HCT116 (cell line): ENCODE results near the gene ST7. TPM values are rescaled to one million over a fixed set of nuclear protein-coding genes. Genes with fewer than 3 reads are reported as not detected.

ENCODE experiments used
- ATAC-seq: fragments of 200-7000 bp; cut with Tn5 transposase; 2 replicates; pipeline ENCODE4 v1.9.1; 2020; ENCODE audit warnings: mild to moderate bottlenecking, moderate library complexity
- BruUV-seq: library from RNA; stranded (reverse); fragments of 400-500 nt; replicated peaks from 2 replicates; lab custom pipeline; 2021; lab: Mats Ljungman, UMichigan
- CTCF ChIA-PET: fragments of 300-600 bp; sonication (Branson Sonifier 250); formaldehyde crosslinking; loops from one replicate; lab custom pipeline; 2021; ENCODE audit warnings: antibody characterized with exemption; lab: Charles Lee
- POLR2A ChIA-PET: fragments of 300-600, 350-600 bp; sonication (Branson Sonifier 250); formaldehyde crosslinking; loops from one replicate; lab custom pipeline; 2021; ENCODE audit warnings: antibody characterized with exemption; lab: Charles Lee
- RAD21 ChIA-PET, 2 experiments: fragments of 300-600 bp; sonication (Branson Sonifier 250); formaldehyde crosslinking; loops; one replicate each; lab custom pipeline; 2023; ENCODE audit warnings: low total read pairs in 2 of 2; ENCODE audit not compliant: uncharacterized antibody in 2 of 2, unreplicated experiment in 2 of 2, low non-redundant PET in 1 of 2; lab: Charles Lee
- DNase-seq: peaks from one replicate; pipeline ENCODE4 v3.0.0-alpha.2; 2010; ENCODE audit warnings: low read depth, low spot score
- H2AFZ ChIP-seq: fragments of 200-600 bp; shearing (Covaris generic), sonication (generic); 2 replicates; pipeline ENCODE4 v1.6.1; 2017; ENCODE audit warnings: low read depth, mixed run types, mixed read lengths, antibody characterized with exemption, low read length; ENCODE audit not compliant: poor library complexity, severe bottlenecking
- H3K27ac ChIP-seq: 2 replicates; pipeline ENCODE4 v1.5.1; 2012; ENCODE audit warnings: low read depth, low read length
- H3K27me3 ChIP-seq: fragments of 200-600 bp; sonication (generic); 2 replicates; pipeline ENCODE4 v1.6.1; 2016; ENCODE audit warnings: mixed run types, low read length, mixed read lengths; ENCODE audit not compliant: insufficient read depth
- H3K36me3 ChIP-seq, 2 experiments: fragments of 200-500 bp in 1 of 2; fragments of 200-600 bp in 1 of 2; sonication (Bioruptor generic) in 1 of 2; sonication (generic) in 1 of 2; 2 replicates each; pipeline versions ENCODE4 v1.5.1 to v1.6.1; 2014 to 2016; ENCODE audit warnings: low read length in 2 of 2, inconsistent platforms in 1 of 2, mixed read lengths in 1 of 2, mixed run types in 1 of 2; ENCODE audit not compliant: insufficient read depth in 2 of 2, control insufficient read depth in 1 of 2
- H3K4me1 ChIP-seq, 2 experiments: fragments of 200-600 bp in 1 of 2; sonication (generic) in 1 of 2; 2 replicates each; pipeline versions ENCODE4 v1.5.1 to v1.6.1; 2012 to 2017; ENCODE audit warnings: low read length in 2 of 2, inconsistent platforms in 1 of 2, mild to moderate bottlenecking in 1 of 2, mixed read lengths in 1 of 2, mixed run types in 1 of 2, moderate library complexity in 1 of 2; ENCODE audit not compliant: insufficient read depth in 2 of 2, control insufficient read depth in 1 of 2
- H3K4me2 ChIP-seq: fragments of 200-600 bp; sonication (generic); 2 replicates; pipeline ENCODE4 v1.6.1; 2017; ENCODE audit warnings: mixed run types, low read length, mixed read lengths
- H3K4me3 ChIP-seq, 2 experiments: fragments of 200-600 bp in 1 of 2; sonication (generic) in 1 of 2; replicated peaks in 1 of 2; 2 replicates each; pipeline ENCODE4 v1.5.1; 2011 to 2016; ENCODE audit warnings: low read length in 2 of 2, control low read depth in 1 of 2, low read depth in 1 of 2, mild to moderate bottlenecking in 1 of 2, mixed read lengths in 1 of 2, mixed run types in 1 of 2
- H3K79me2 ChIP-seq: fragments of 200-600 bp; sonication (generic); 2 replicates; pipeline ENCODE4 v1.6.1; 2017; ENCODE audit warnings: mild to moderate bottlenecking, mixed run types, low read length, moderate library complexity, mixed read lengths; ENCODE audit not compliant: insufficient read depth
- H3K9ac ChIP-seq: fragments of 200-600 bp; sonication (generic); 2 replicates; pipeline ENCODE4 v1.6.1; 2016; ENCODE audit warnings: low read length, mixed read lengths
- H3K9me2 ChIP-seq: fragments of 200-600 bp; sonication (generic), shearing (Covaris generic); 2 replicates; pipeline ENCODE4 v1.6.1; 2017; ENCODE audit warnings: mixed run types, mild to moderate bottlenecking, moderate library complexity; ENCODE audit not compliant: insufficient read depth
- H3K9me3 ChIP-seq, 2 experiments: fragments of 200-500 bp in 1 of 2; fragments of 200-600 bp in 1 of 2; sonication (Bioruptor generic) in 1 of 2; sonication (generic) in 1 of 2; 2 replicates each; pipeline ENCODE4 v1.6.1; 2014 to 2017; ENCODE audit warnings: low read length in 2 of 2, mixed read lengths in 2 of 2, inconsistent platforms in 1 of 2, low read depth in 1 of 2, mild to moderate bottlenecking in 1 of 2, mixed run types in 1 of 2, moderate library complexity in 1 of 2; ENCODE audit not compliant: control insufficient read depth in 1 of 2, insufficient read depth in 1 of 2
- H4K20me1 ChIP-seq: fragments of 200-600 bp; sonication (generic), shearing (Covaris generic); 2 replicates; pipeline ENCODE4 v1.6.1; 2017; ENCODE audit warnings: mixed run types, mild to moderate bottlenecking, moderate library complexity; ENCODE audit not compliant: insufficient read depth
- CBX3 ChIP-seq: IDR thresholded peaks from 2 replicates; pipeline ENCODE4 v1.6.1; 2012; ENCODE audit warnings: low read depth
- EZH2 ChIP-seq: fragments of 200-600 bp; sonication (generic); IDR thresholded peaks from 2 replicates; pipeline ENCODE4 v1.6.1; 2017; ENCODE audit warnings: antibody characterized with exemption, mixed run types
- FOSL1 ChIP-seq: IDR thresholded peaks from 2 replicates; pipeline ENCODE4 v1.6.1; 2012; ENCODE audit warnings: low read depth
- POLR2AphosphoS5 ChIP-seq: IDR thresholded peaks from 2 replicates; pipeline ENCODE4 v1.6.1; 2011; ENCODE audit warnings: mild to moderate bottlenecking, low read depth, low read length, moderate library complexity
- RAD21 ChIP-seq: IDR thresholded peaks from 2 replicates; pipeline ENCODE4 v1.6.1; 2012; ENCODE audit warnings: low read depth, mild to moderate bottlenecking
- SIN3A ChIP-seq: IDR thresholded peaks from 2 replicates; pipeline ENCODE4 v1.6.1; 2012; ENCODE audit warnings: low read depth
- SP1 ChIP-seq: IDR thresholded peaks from 2 replicates; pipeline ENCODE4 v1.6.1; 2012; ENCODE audit warnings: low read depth
- TCF7L2 ChIP-seq: IDR thresholded peaks from 2 replicates; pipeline ENCODE4 v1.7.0; 2011; ENCODE audit warnings: borderline replicate concordance, inconsistent platforms; ENCODE audit not compliant: insufficient read depth, insufficient read length; ENCODE audit errors: extremely low read depth
- ZFX ChIP-seq: fragments of 450-650 bp; IDR thresholded peaks from 2 replicates; pipeline ENCODE4 v1.6.1; 2017
- intact Hi-C: fragments of 100-400 bp; cut with micrococcal nuclease; formaldehyde crosslinking; loops from 2 replicates; pipeline ENCODE4 v1.10.0; 2022
- total RNA-seq: library from RNA; stranded (reverse); gene quantifications from one replicate; pipeline ENCODE4 v1.2.1, GENCODE V29; 2021; ENCODE audit not compliant: unreplicated experiment
- TF ChIP-seq, protein P1 (sequence below): IDR thresholded peaks from 2 replicates; pipeline ENCODE4 v1.6.1; 2012; ENCODE audit warnings: low read depth
- TF ChIP-seq, protein P2 (sequence below): IDR thresholded peaks from 2 replicates; pipeline ENCODE4 v1.6.1; 2012
- TF ChIP-seq, protein P3 (sequence below): IDR thresholded peaks from 2 replicates; pipeline ENCODE4 v1.6.1; 2011; ENCODE audit warnings: mild to moderate bottlenecking, low read length, moderate library complexity; ENCODE audit not compliant: insufficient replicate concordance; ENCODE audit errors: extremely low read depth
- TF ChIP-seq, protein P4 (sequence below): IDR thresholded peaks from 2 replicates; pipeline ENCODE4 v1.6.1; 2012

Gene ST7
- total RNA-seq, 1 experiment from 2014 or later = 12.6 TPM

- no peak for ATAC-seq
- Histone ChIP-seq H2AFZ (no peak overlapping the region), H3K4me1 (no peaks in the 10 kb centered on the region), H3K79me2 (no peaks in the 10 kb centered on the region), H3K9me2 (no peaks in the 10 kb centered on the region), H4K20me1 (no peaks in the 10 kb centered on the region), H3K27ac (no peak overlapping the region), H3K9me3 (no peaks in the 10 kb centered on the region), H3K4me3 (no peak overlapping the region), H3K9ac (no peak overlapping the region), H3K4me2 (no peak overlapping the region), H3K36me3 (no peaks in the 10 kb centered on the region), H3K27me3 (no peaks in the 10 kb centered on the region)
- intact Hi-C loops = no loop called here
- no peak for DNase-seq
- no TSS peak for BruUV-seq
- ChIA-PET CTCF (no interaction called here), RAD21 (no interaction called here), POLR2A (no interaction called here)
- TF ChIP-seq EZH2 = no peak
- no peak for TF ChIP-seq POLR2AphosphoS5
- no peak for TF ChIP-seq SP1
- no peak for TF ChIP-seq SIN3A
- TF ChIP-seq ZFX = no peak
- no peak for TF ChIP-seq RAD21
- TF ChIP-seq, protein P1, sequence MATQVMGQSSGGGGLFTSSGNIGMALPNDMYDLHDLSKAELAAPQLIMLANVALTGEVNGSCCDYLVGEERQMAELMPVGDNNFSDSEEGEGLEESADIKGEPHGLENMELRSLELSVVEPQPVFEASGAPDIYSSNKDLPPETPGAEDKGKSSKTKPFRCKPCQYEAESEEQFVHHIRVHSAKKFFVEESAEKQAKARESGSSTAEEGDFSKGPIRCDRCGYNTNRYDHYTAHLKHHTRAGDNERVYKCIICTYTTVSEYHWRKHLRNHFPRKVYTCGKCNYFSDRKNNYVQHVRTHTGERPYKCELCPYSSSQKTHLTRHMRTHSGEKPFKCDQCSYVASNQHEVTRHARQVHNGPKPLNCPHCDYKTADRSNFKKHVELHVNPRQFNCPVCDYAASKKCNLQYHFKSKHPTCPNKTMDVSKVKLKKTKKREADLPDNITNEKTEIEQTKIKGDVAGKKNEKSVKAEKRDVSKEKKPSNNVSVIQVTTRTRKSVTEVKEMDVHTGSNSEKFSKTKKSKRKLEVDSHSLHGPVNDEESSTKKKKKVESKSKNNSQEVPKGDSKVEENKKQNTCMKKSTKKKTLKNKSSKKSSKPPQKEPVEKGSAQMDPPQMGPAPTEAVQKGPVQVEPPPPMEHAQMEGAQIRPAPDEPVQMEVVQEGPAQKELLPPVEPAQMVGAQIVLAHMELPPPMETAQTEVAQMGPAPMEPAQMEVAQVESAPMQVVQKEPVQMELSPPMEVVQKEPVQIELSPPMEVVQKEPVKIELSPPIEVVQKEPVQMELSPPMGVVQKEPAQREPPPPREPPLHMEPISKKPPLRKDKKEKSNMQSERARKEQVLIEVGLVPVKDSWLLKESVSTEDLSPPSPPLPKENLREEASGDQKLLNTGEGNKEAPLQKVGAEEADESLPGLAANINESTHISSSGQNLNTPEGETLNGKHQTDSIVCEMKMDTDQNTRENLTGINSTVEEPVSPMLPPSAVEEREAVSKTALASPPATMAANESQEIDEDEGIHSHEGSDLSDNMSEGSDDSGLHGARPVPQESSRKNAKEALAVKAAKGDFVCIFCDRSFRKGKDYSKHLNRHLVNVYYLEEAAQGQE = no peak
- TF ChIP-seq, protein P2, sequence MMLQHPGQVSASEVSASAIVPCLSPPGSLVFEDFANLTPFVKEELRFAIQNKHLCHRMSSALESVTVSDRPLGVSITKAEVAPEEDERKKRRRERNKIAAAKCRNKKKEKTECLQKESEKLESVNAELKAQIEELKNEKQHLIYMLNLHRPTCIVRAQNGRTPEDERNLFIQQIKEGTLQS = no peak
- no peak for TF ChIP-seq TCF7L2
- TF ChIP-seq, protein P3, sequence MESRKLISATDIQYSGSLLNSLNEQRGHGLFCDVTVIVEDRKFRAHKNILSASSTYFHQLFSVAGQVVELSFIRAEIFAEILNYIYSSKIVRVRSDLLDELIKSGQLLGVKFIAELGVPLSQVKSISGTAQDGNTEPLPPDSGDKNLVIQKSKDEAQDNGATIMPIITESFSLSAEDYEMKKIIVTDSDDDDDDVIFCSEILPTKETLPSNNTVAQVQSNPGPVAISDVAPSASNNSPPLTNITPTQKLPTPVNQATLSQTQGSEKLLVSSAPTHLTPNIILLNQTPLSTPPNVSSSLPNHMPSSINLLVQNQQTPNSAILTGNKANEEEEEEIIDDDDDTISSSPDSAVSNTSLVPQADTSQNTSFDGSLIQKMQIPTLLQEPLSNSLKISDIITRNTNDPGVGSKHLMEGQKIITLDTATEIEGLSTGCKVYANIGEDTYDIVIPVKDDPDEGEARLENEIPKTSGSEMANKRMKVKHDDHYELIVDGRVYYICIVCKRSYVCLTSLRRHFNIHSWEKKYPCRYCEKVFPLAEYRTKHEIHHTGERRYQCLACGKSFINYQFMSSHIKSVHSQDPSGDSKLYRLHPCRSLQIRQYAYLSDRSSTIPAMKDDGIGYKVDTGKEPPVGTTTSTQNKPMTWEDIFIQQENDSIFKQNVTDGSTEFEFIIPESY = no peak
- no peak for TF ChIP-seq CBX3
- TF ChIP-seq, protein P4, sequence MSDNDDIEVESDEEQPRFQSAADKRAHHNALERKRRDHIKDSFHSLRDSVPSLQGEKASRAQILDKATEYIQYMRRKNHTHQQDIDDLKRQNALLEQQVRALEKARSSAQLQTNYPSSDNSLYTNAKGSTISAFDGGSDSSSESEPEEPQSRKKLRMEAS = no peak
- no peak for TF ChIP-seq FOSL1
Observed at GRCh38 chr7:117097860-117098259, 144.6 kb downstream of the ST7 start.
